Smooth muscle cell (in vitro differentiated cells): ENCODE data around the gene SEMA6A. TPM values are rescaled to one million over a fixed set of nuclear protein-coding genes. Genes with fewer than 3 reads are reported as not detected.
A peak's percentile ranks its signal among the peaks of the same experiment; 100 is the strongest.

ENCODE experiments used
- DNase-seq: peaks from one replicate; lab custom pipeline; 2025; ENCODE audit not compliant: unreplicated experiment; lab: John Stamatoyannopoulos, UW
- H2AFZ ChIP-seq: fragments of 200-600 bp; sonication (generic); 2 replicates; pipeline ENCODE4 v1.6.0; 2016; ENCODE audit warnings: antibody characterized with exemption, low read depth, mild to moderate bottlenecking
- H3F3A ChIP-seq: fragments of 200-600 bp; sonication (generic); 2 replicates; pipeline ENCODE4 v1.6.0; 2017; ENCODE audit warnings: antibody characterized with exemption, low read depth
- H3K27ac ChIP-seq: fragments of 200-600 bp; sonication (generic); 2 replicates; pipeline ENCODE4 v1.5.1; 2016; ENCODE audit warnings: low read depth, mild to moderate bottlenecking
- H3K27me3 ChIP-seq: fragments of 200-600 bp; sonication (generic); 2 replicates; pipeline ENCODE4 v1.6.1; 2016; ENCODE audit warnings: low read depth, mild to moderate bottlenecking
- H3K36me3 ChIP-seq: fragments of 200-600 bp; sonication (generic); 2 replicates; pipeline ENCODE4 v1.5.1; 2016; ENCODE audit warnings: low read depth
- H3K4me1 ChIP-seq: fragments of 200-600 bp; sonication (generic); 2 replicates; pipeline ENCODE4 v1.5.1; 2016; ENCODE audit warnings: low read depth
- H3K4me2 ChIP-seq: fragments of 200-600 bp; sonication (generic); 2 replicates; pipeline ENCODE4 v1.6.0; 2016; ENCODE audit warnings: mild to moderate bottlenecking
- H3K4me3 ChIP-seq: fragments of 200-600 bp; sonication (generic); 2 replicates; pipeline ENCODE4 v1.5.1; 2016; ENCODE audit warnings: mild to moderate bottlenecking
- H3K79me2 ChIP-seq: fragments of 200-600 bp; sonication (generic); 2 replicates; pipeline ENCODE4 v1.6.0; 2016; ENCODE audit warnings: low read depth, mild to moderate bottlenecking
- H3K9ac ChIP-seq: fragments of 200-600 bp; sonication (generic); 2 replicates; pipeline ENCODE4 v1.6.0; 2016; ENCODE audit warnings: low read depth
- H3K9me3 ChIP-seq: fragments of 200-600 bp; sonication (generic); replicated peaks from 2 replicates; pipeline ENCODE4 v1.5.1; 2016; ENCODE audit warnings: low read depth
- H4K20me1 ChIP-seq: fragments of 200-600 bp; sonication (generic); 2 replicates; pipeline ENCODE4 v1.6.0; 2016; ENCODE audit warnings: low read depth
- WGBS: methylation state at CpG from one replicate; pipeline ENCODE4 v1.1.7; 2016; ENCODE audit warnings: low lambda C conversion rate; 5-methylcytosine and 5-hydroxymethylcytosine counted together
- polyA plus RNA-seq: library from polyadenylated mRNA; unstranded; fragments of >200 nt; fragmentation: Nextera tagmentation; extraction: Ambion mirVana; gene quantifications from 2 replicates; pipeline ENCODE4 v1.2.1, GENCODE V29; 2016
- total RNA-seq: library from RNA; depleted of rRNA; stranded (reverse); fragments of >200 nt; gene quantifications from 2 replicates; pipeline ENCODE4 v1.2.3, GENCODE V29; 2014
- TF ChIP-seq, protein P1 (sequence below): fragments of 200-600 bp; sonication (generic); IDR thresholded peaks from 2 replicates; pipeline ENCODE4 v1.5.1; 2017; ENCODE audit warnings: borderline replicate concordance, mild to moderate bottlenecking, antibody characterized with exemption; ENCODE audit not compliant: insufficient read depth, poor library complexity, severe bottlenecking

Gene SEMA6A
- total and polyA plus RNA-seq, 2 experiments from 2014 or later: 6.3 to 12.9 TPM

DNA sequence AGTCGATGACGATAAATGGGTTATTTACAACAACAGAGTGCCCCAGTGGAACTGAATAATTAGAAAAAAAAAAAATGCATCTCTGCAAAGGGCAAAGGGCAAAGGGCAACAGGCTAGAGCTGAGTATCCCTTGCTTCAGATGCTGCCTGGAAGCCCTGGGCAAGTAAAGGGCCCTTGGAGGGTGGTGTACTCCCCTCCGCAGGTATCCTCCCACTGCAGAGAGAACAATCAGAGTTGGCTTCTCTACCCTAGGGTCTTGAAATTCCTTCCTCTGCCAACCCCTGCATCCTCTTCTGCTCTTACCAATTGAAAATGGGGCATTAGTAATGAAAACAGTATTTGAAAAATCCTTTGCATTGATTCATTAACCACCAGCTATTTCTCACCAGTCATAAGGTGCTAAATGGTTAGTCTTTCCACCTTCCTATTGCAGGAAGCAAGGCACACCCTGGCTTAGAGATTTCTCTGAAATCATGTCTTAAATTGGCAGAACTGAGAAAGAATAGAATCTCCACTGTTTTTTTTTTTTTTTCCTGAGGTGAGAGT lies 122.6 kb downstream of the SEMA6A start:
- H3K4me1 ChIP-seq: peaks cover 24% of the 10 kb centered on the region
- H4K20me1 ChIP-seq: no peaks in the 10 kb centered on the region
- peak overlapping the region; percentile 97 for H3K27ac ChIP-seq
- H3K4me3 ChIP-seq: no peak overlapping the region
- no peaks in the 10 kb centered on the region for H3K9me3 ChIP-seq
- H3K4me2 ChIP-seq: no peak overlapping the region
- DNase-seq: no peak
- H3K9ac ChIP-seq: no peak overlapping the region
- no peaks in the 10 kb centered on the region for H3K36me3 ChIP-seq
- H3F3A ChIP-seq: peaks cover 15% of the 10 kb centered on the region
- H3K79me2 ChIP-seq: no peaks in the 10 kb centered on the region
- no peaks in the 10 kb centered on the region for H3K27me3 ChIP-seq
- no peak overlapping the region for H2AFZ ChIP-seq
- WGBS: 96% methylated on average over 3 of the region's 3 CpGs
- TF ChIP-seq, protein P1, sequence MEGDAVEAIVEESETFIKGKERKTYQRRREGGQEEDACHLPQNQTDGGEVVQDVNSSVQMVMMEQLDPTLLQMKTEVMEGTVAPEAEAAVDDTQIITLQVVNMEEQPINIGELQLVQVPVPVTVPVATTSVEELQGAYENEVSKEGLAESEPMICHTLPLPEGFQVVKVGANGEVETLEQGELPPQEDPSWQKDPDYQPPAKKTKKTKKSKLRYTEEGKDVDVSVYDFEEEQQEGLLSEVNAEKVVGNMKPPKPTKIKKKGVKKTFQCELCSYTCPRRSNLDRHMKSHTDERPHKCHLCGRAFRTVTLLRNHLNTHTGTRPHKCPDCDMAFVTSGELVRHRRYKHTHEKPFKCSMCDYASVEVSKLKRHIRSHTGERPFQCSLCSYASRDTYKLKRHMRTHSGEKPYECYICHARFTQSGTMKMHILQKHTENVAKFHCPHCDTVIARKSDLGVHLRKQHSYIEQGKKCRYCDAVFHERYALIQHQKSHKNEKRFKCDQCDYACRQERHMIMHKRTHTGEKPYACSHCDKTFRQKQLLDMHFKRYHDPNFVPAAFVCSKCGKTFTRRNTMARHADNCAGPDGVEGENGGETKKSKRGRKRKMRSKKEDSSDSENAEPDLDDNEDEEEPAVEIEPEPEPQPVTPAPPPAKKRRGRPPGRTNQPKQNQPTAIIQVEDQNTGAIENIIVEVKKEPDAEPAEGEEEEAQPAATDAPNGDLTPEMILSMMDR: no peak

DNA sequence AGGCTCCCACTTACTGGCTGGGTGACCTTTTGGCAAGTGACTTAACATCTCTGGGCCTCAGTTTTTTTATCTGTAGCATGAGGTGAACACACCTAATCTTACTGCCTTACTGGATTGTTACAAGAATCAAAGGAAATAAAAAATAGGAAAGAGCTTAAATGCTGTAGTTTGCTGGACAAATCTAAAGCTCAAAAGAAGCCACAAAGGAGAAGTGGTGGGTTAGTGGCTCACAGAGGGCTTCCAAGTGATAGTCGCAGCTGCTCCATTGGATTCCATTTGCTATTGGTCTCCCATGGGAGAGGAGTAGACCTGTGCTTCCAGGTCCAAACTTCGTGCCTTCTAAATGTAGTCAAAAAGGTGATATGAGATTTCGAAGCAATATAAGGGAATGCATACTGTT lies 123.6 kb downstream of the SEMA6A start:
- no peak overlapping the region for H2AFZ ChIP-seq
- no peak overlapping the region for H3K4me3 ChIP-seq
- H3K9me3 ChIP-seq: no peaks in the 10 kb centered on the region
- no peaks in the 10 kb centered on the region for H3K36me3 ChIP-seq
- DNase-seq: no peak
- no peaks in the 10 kb centered on the region for H4K20me1 ChIP-seq
- H3K27ac ChIP-seq: no peak overlapping the region
- peaks cover 15% of the 10 kb centered on the region for H3F3A ChIP-seq
- no peaks in the 10 kb centered on the region for H3K79me2 ChIP-seq
- H3K9ac ChIP-seq: no peak overlapping the region
- 92% methylated on average over 3 of the region's 3 CpGs for WGBS
- TF ChIP-seq, protein P1: no peak
- no peak overlapping the region for H3K4me2 ChIP-seq
- H3K4me1 ChIP-seq: peaks cover 24% of the 10 kb centered on the region
- H3K27me3 ChIP-seq: no peaks in the 10 kb centered on the region

DNA sequence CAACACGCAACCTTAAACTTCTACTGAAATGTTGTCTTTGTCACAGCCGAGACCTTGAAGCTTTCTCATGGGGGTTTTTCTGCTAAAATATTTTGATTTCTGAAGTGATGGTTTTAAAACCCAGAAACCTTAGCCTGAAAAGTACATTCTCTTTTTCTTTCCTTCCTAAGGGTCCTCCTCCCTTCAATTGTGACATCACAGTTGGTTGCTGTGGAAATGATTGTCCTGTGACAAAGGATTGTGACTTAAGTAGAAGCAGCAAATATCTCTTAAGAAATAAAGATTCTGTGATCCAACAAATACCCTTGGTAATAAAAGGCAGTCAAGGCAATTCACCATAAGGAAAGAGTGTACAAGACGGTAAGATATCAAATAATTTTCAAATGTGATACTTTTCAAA lies 125.2 kb downstream of the SEMA6A start:
- TF ChIP-seq, protein P1: no peak
- WGBS: 74% methylated on average over 3 of the region's 3 CpGs
- no peak overlapping the region for H3K4me2 ChIP-seq

DNA sequence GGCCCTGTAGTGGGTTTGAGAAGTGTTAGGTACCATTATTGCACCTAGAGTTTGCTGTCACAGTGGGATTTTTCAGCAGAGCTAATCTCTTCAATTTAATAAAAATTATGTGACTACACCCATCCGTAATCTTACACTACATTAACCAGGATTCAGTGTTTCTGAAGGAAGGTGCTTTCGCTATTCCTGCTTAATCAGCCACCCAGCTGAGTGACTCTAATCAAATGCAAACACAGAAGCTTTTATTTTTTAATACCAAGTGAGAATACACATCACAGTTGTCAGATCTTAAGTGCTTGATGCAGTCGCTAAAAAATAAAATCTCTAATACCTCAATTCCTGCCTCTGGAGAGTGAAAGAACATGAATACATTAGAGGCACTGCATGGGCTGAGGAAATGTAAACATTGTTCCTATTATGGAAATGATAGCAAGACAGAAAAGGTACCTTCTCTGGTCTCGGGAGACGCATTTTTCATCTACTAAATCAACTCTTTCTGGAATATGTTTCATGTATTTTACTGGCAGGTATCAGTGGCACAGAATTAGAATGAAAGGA lies 125.7 kb downstream of the SEMA6A start:
- Histone ChIP-seq H4K20me1 (no peaks in the 10 kb centered on the region), H3K4me3 (no peak overlapping the region), H3K4me2 (no peak overlapping the region), H3K79me2 (no peaks in the 10 kb centered on the region), H3K4me1 (peaks cover 9% of the 10 kb centered on the region), H3K27ac (no peak overlapping the region), H3F3A (peaks cover 14% of the 10 kb centered on the region), H3K27me3 (no peaks in the 10 kb centered on the region), H3K9ac (no peak overlapping the region), H3K9me3 (no peaks in the 10 kb centered on the region), H3K36me3 (no peaks in the 10 kb centered on the region), H2AFZ (no peak overlapping the region)
- DNase-seq: no peak
- TF ChIP-seq, protein P1: no peak
- WGBS: 84% methylated on average over 5 of the region's 5 CpGs

More for the DNA sequence above, 125.2 kb downstream of the SEMA6A start:
- H3K27me3 ChIP-seq: no peaks in the 10 kb centered on the region
- H3F3A ChIP-seq: peaks cover 15% of the 10 kb centered on the region
- H3K79me2 ChIP-seq: no peaks in the 10 kb centered on the region
- H3K4me3 ChIP-seq: no peak overlapping the region
- H3K36me3 ChIP-seq: no peaks in the 10 kb centered on the region
- no peaks in the 10 kb centered on the region for H4K20me1 ChIP-seq
- DNase-seq: no peak
- H3K27ac ChIP-seq: no peak overlapping the region
- H3K9me3 ChIP-seq: no peaks in the 10 kb centered on the region
- H3K4me1 ChIP-seq: peaks cover 12% of the 10 kb centered on the region
- H2AFZ ChIP-seq: no peak overlapping the region
- no peak overlapping the region for H3K9ac ChIP-seq
